K562 (cell line): ENCODE measurements around the gene ANKRD60. TPM values are rescaled to one million over a fixed set of nuclear protein-coding genes. Genes with fewer than 3 reads are reported as not detected.

ENCODE experiments used
- ATAC-seq: fragments of 200-7000 bp; cut with Tn5 transposase; 3 replicates; pipeline ENCODE4 v1.9.1; 2020; ENCODE audit warnings: moderate library complexity
- BruUV-seq: library from RNA; stranded (reverse); fragments of 400-500 nt; replicated peaks from 2 replicates; lab custom pipeline; 2021; lab: Mats Ljungman, UMichigan
- CTCF ChIA-PET: fragments of 300-600 bp; formaldehyde crosslinking; extraction: SDS; loops from one replicate; lab custom pipeline; 2021; ENCODE audit warnings: low intra/inter-chr PET ratio; lab: Yijun Ruan, JAX
- POLR2A ChIA-PET: fragments of 300-600, 350-650 bp; sonication (Branson Sonifier 250); formaldehyde crosslinking; extraction: SDS; loops from one replicate; lab custom pipeline; 2021; ENCODE audit warnings: antibody characterized with exemption, inconsistent platforms; lab: Yijun Ruan, JAX
- DNase-seq, 4 experiments: peaks; one replicate each; pipeline versions ENCODE4 v3.0.0 to v3.0.0-alpha.2; 2011 to 2018; ENCODE audit warnings: low spot score in 3 of 4, mixed read lengths in 3 of 4; ENCODE audit errors: extremely low read depth in 1 of 4
- FAIRE-seq: peaks from 2 replicates; lab custom pipeline; 2011; peaks lifted over from hg19 to GRCh38; lab: Jason Lieb, UNC
- H2AFZ ChIP-seq: 2 replicates; pipeline ENCODE4 v1.6.0; 2011; ENCODE audit warnings: low read depth, low read length, control low read depth, inconsistent platforms
- H3K27ac ChIP-seq: fragments of 200-600 bp; 3 replicates; pipeline ENCODE4 v1.8.0; 2011; ENCODE audit warnings: low read depth, mild to moderate bottlenecking, control low read depth, inconsistent platforms, low read length, moderate library complexity, mixed read lengths; ENCODE audit errors: extremely low read depth
- H3K27me3 ChIP-seq, 2 experiments: fragments of 300-600 bp in 1 of 2; 2 replicates in 1 of 2; 3 replicates in 1 of 2; pipeline versions ENCODE4 v1.6.0 to v1.8.0; 2011; ENCODE audit warnings: inconsistent platforms in 2 of 2, low read length in 2 of 2, mild to moderate bottlenecking in 1 of 2, mixed read lengths in 1 of 2, moderate library complexity in 1 of 2; ENCODE audit not compliant: control insufficient read depth in 2 of 2, insufficient read depth in 2 of 2
- H3K36me3 ChIP-seq: fragments of 300-600 bp; 3 replicates; pipeline ENCODE4 v1.8.0; 2011; ENCODE audit warnings: mild to moderate bottlenecking, low read length, inconsistent platforms; ENCODE audit not compliant: control insufficient read depth, insufficient read depth
- H3K4me1 ChIP-seq, 2 experiments: fragments of 200-600 bp in 1 of 2; replicated peaks in 1 of 2; 2 replicates in 1 of 2; 3 replicates in 1 of 2; pipeline versions ENCODE4 v1.5.1 to v1.8.0; 2011; ENCODE audit warnings: inconsistent platforms in 2 of 2, low read length in 2 of 2, mild to moderate bottlenecking in 1 of 2, mixed read lengths in 1 of 2, moderate library complexity in 1 of 2; ENCODE audit not compliant: control insufficient read depth in 2 of 2, insufficient read depth in 2 of 2
- H3K4me2 ChIP-seq: 2 replicates; pipeline ENCODE4 v1.6.1; 2011; ENCODE audit warnings: low read length, control low read depth, inconsistent platforms, mixed read lengths; ENCODE audit not compliant: insufficient read depth
- H3K4me3 ChIP-seq: fragments of 200-600 bp; sonication (generic), shearing (Covaris generic); 2 replicates; pipeline ENCODE4 v1.5.1; 2016; ENCODE audit warnings: control low read depth, inconsistent platforms
- H3K79me2 ChIP-seq: fragments of 200-600 bp; 3 replicates; pipeline ENCODE4 v1.8.0; 2011; ENCODE audit warnings: low read length, inconsistent platforms; ENCODE audit not compliant: control insufficient read depth, insufficient read depth
- H3K9ac ChIP-seq, 2 experiments: 2 replicates each; pipeline versions ENCODE4 v1.6.0 to v1.6.1; 2011; ENCODE audit warnings: low read depth in 2 of 2, low read length in 2 of 2, control low read depth in 1 of 2, inconsistent platforms in 1 of 2, mild to moderate bottlenecking in 1 of 2, mixed read lengths in 1 of 2; ENCODE audit not compliant: insufficient read depth in 1 of 2
- H3K9me1 ChIP-seq: one replicate; pipeline ENCODE4 v1.6.0; 2011; ENCODE audit warnings: inconsistent platforms, mild to moderate bottlenecking, low read length, moderate library complexity; ENCODE audit not compliant: control insufficient read depth, insufficient read depth
- H3K9me3 ChIP-seq: replicated peaks from 2 replicates; pipeline ENCODE4 v1.5.1; 2011; ENCODE audit warnings: low read depth, low read length, inconsistent platforms; ENCODE audit not compliant: control insufficient read depth, insufficient read depth
- H4K20me1 ChIP-seq: replicated peaks from 2 replicates; pipeline ENCODE4 v1.6.1; 2011; ENCODE audit warnings: low read length, inconsistent platforms, mixed read lengths; ENCODE audit not compliant: control insufficient read depth, insufficient read depth
- AFF1 ChIP-seq, 2 experiments: fragments of 450-650 bp; IDR thresholded peaks; 2 replicates each; pipeline ENCODE4 v1.6.1; 2018; ENCODE audit warnings: mild to moderate bottlenecking in 2 of 2, low read depth in 1 of 2; ENCODE audit not compliant: partially characterized antibody in 2 of 2
- CTCF ChIP-seq, 3 experiments: IDR thresholded peaks in 2 of 3; conservative IDR thresholded peaks in 1 of 3; 2 replicates each; pipeline ENCODE4 v1.5.1; 2011 to 2012; ENCODE audit warnings: low read length in 3 of 3, mild to moderate bottlenecking in 3 of 3, control low read depth in 2 of 3, improper control_type of control experiment in 1 of 3, inconsistent platforms in 1 of 3, low read depth in 1 of 3, mixed read lengths in 1 of 3, moderate library complexity in 1 of 3; ENCODE audit not compliant: insufficient read depth in 2 of 3
- MAFG ChIP-seq: fragments of 450-650 bp; conservative IDR thresholded peaks from 2 replicates; pipeline ENCODE4 v1.6.1; 2016; ENCODE audit warnings: missing genetic modification characterization, missing compliant biosample characterization
- RCOR1 ChIP-seq, 2 experiments: IDR thresholded peaks; 2 replicates each; pipeline ENCODE4 v1.6.1; 2012; ENCODE audit warnings: low read depth in 2 of 2, low read length in 2 of 2, borderline replicate concordance in 1 of 2, improper control_type of control experiment in 1 of 2
- WGBS: fragments of 100-300 bp; shearing (Covaris generic); methylation state at CpG from one replicate; pipeline ENCODE4 v1.1.6; 2016; ENCODE audit warnings: low coverage, mixed read lengths; ENCODE audit not compliant: insufficient coverage; ENCODE audit errors: missing lambda C conversion rate; 5-methylcytosine and 5-hydroxymethylcytosine counted together
- in situ Hi-C: fragments of 300-500 bp; cut with MboI; formaldehyde crosslinking; loops from 4 replicates; pipeline ENCODE4 v1.15.0; 2018; ENCODE audit warnings: inconsistent platforms, mixed read lengths
- intact Hi-C: fragments of 100-400 bp; cut with micrococcal nuclease; formaldehyde crosslinking; loops from 2 replicates; pipeline ENCODE4 v1.14.2; 2022
- polyA plus RNA-seq, 8 experiments: library from polyadenylated mRNA; depleted of rRNA in 4 of 8; stranded (reverse) in 5 of 8; unstranded in 3 of 8; fragments of >200 nt; fragmentation: Nextera tagmentation in 2 of 8; fragmentation: Illumina TruSeq in 1 of 8; extraction: Ambion mirVana in 2 of 8; extraction: Trizol in 1 of 8; gene quantifications; 2 replicates each; pipeline versions ENCODE4 v1.2.1 to v1.2.3, GENCODE V29; 2011 to 2014; ENCODE audit warnings: inconsistent platforms in 1 of 8, missing spikeins in 1 of 8
- total RNA-seq, 7 experiments: library from RNA; depleted of rRNA in 6 of 7; stranded (reverse); fragments of >200 nt in 6 of 7; fragmentation: Illumina TruSeq in 2 of 7; extraction: Trizol in 2 of 7; gene quantifications; 2 replicates each; pipeline versions ENCODE4 v1.2.1 to v1.2.3, GENCODE V29; 2011 to 2021; ENCODE audit warnings: low replicate concordance in 1 of 7
- TF ChIP-seq, protein P1 (sequence below): fragments of 450-650 bp; IDR thresholded peaks from 2 replicates; pipeline ENCODE4 v1.6.1; 2016; ENCODE audit warnings: borderline replicate concordance
- TF ChIP-seq, protein P2 (sequence below): sonication (generic); formaldehyde crosslinking; IDR thresholded peaks from 2 replicates; pipeline ENCODE4 v1.8.1; 2023; ENCODE audit warnings: mild to moderate bottlenecking, missing genetic modification reagents
- TF ChIP-seq, protein P3 (sequence below), 2 experiments: fragments of 450-650 bp in 1 of 2; sonication (generic) in 1 of 2; formaldehyde crosslinking in 1 of 2; IDR thresholded peaks in 1 of 2; conservative IDR thresholded peaks in 1 of 2; 2 replicates each; pipeline versions ENCODE4 v1.6.1 to v1.8.1; 2016 to 2023; ENCODE audit warnings: mild to moderate bottlenecking in 2 of 2, moderate library complexity in 2 of 2, inconsistent platforms in 1 of 2, missing genetic modification reagents in 1 of 2

The ANKRD60 gene
- total and polyA plus RNA-seq, 9 of the 15 experiments (the other 6 are each of a cell fraction or from before 2014, with no cell fraction given): not detected

GRCh38 chr20:58245931-58246330 lies 17.5 kb upstream of the ANKRD60 start:
- DNase-seq (no peak), ATAC-seq (no peak), FAIRE-seq (no peak)
- Histone ChIP-seq H3K79me2 (no peaks in the 10 kb centered on the region), H2AFZ (no peak overlapping the region), H3K27ac (no peak overlapping the region), H3K4me2 (no peak overlapping the region), H3K4me3 (no peak overlapping the region), H3K9me1 (no peaks in the 10 kb centered on the region), H3K9me3 (no peaks in the 10 kb centered on the region), H3K27me3 (no peaks in the 10 kb centered on the region), H3K36me3 (peaks cover 27% of the 10 kb centered on the region; the same call in 2 of the 3 replicates), H4K20me1 (no peaks in the 10 kb centered on the region), H3K9ac (no peak overlapping the region), H3K4me1 (peaks cover 6 to 14% of the 10 kb centered on the region in 2 experiments; a peak in 4 of 5 replicates)
- ChIA-PET CTCF (interaction anchor here (0.9 to 1.9 kb wide), 2 partner anchors 200 to 202 kb away, joined by 4 to 6 read pairs; no protein-coding TSS in a partner anchor), POLR2A (interaction anchor here (1.1 to 2.3 kb wide), 2 partner anchors 8 to 14 kb away, joined by 3 to 6 read pairs; no protein-coding TSS in a partner anchor)
- 77% methylated on average over 8 of the region's 8 CpGs for WGBS
- in situ Hi-C loops (loop anchor here (5.0 to 25.0 kb wide), 3 partner anchors 196 to 566 kb away; no protein-coding TSS in a partner anchor), intact Hi-C loops (no loop called here)
- no TSS peak for BruUV-seq
- TF ChIP-seq, protein P1, sequence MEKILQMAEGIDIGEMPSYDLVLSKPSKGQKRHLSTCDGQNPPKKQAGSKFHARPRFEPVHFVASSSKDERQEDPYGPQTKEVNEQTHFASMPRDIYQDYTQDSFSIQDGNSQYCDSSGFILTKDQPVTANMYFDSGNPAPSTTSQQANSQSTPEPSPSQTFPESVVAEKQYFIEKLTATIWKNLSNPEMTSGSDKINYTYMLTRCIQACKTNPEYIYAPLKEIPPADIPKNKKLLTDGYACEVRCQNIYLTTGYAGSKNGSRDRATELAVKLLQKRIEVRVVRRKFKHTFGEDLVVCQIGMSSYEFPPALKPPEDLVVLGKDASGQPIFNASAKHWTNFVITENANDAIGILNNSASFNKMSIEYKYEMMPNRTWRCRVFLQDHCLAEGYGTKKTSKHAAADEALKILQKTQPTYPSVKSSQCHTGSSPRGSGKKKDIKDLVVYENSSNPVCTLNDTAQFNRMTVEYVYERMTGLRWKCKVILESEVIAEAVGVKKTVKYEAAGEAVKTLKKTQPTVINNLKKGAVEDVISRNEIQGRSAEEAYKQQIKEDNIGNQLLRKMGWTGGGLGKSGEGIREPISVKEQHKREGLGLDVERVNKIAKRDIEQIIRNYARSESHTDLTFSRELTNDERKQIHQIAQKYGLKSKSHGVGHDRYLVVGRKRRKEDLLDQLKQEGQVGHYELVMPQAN: no peak
- TF ChIP-seq CTCF (IDR thresholded peaks at IDR 0.05 in 2 of 3, conservative IDR thresholded peaks at IDR 0.05 in 1 of 3; ENCODE audit: insufficient read depth in 2 of 3, low read depth in 1 of 3, low read length in 3 of 3): no peak
- no peak for TF ChIP-seq AFF1 (IDR thresholded peaks at IDR 0.05; ENCODE audit: low read depth in 1 of 2, partially characterized antibody in 2 of 2)
- TF ChIP-seq, protein P2, sequence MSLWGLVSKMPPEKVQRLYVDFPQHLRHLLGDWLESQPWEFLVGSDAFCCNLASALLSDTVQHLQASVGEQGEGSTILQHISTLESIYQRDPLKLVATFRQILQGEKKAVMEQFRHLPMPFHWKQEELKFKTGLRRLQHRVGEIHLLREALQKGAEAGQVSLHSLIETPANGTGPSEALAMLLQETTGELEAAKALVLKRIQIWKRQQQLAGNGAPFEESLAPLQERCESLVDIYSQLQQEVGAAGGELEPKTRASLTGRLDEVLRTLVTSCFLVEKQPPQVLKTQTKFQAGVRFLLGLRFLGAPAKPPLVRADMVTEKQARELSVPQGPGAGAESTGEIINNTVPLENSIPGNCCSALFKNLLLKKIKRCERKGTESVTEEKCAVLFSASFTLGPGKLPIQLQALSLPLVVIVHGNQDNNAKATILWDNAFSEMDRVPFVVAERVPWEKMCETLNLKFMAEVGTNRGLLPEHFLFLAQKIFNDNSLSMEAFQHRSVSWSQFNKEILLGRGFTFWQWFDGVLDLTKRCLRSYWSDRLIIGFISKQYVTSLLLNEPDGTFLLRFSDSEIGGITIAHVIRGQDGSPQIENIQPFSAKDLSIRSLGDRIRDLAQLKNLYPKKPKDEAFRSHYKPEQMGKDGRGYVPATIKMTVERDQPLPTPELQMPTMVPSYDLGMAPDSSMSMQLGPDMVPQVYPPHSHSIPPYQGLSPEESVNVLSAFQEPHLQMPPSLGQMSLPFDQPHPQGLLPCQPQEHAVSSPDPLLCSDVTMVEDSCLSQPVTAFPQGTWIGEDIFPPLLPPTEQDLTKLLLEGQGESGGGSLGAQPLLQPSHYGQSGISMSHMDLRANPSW: no peak
- no peak for TF ChIP-seq MAFG (tag)
- TF ChIP-seq, protein P3, sequence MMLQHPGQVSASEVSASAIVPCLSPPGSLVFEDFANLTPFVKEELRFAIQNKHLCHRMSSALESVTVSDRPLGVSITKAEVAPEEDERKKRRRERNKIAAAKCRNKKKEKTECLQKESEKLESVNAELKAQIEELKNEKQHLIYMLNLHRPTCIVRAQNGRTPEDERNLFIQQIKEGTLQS (IDR thresholded peaks at IDR 0.05): no peak
- TF ChIP-seq, protein P3 (CRISPR knock-in tag; conservative IDR thresholded peaks at IDR 0.05): no peak
- TF ChIP-seq RCOR1 (IDR thresholded peaks at IDR 0.05; ENCODE audit: borderline replicate concordance in 1 of 2, low read depth in 2 of 2, low read length in 2 of 2): no peak
